GM21390 (cell line): Measurements from ENCODE around the gene ADI1.

Source experiments
- ATAC-seq: cut with Tn5 transposase; IDR thresholded peaks from one replicate; pipeline ENCODE4 v1.9.1; 2021; ENCODE audit not compliant: unreplicated experiment

ADI1 gene

DNA sequence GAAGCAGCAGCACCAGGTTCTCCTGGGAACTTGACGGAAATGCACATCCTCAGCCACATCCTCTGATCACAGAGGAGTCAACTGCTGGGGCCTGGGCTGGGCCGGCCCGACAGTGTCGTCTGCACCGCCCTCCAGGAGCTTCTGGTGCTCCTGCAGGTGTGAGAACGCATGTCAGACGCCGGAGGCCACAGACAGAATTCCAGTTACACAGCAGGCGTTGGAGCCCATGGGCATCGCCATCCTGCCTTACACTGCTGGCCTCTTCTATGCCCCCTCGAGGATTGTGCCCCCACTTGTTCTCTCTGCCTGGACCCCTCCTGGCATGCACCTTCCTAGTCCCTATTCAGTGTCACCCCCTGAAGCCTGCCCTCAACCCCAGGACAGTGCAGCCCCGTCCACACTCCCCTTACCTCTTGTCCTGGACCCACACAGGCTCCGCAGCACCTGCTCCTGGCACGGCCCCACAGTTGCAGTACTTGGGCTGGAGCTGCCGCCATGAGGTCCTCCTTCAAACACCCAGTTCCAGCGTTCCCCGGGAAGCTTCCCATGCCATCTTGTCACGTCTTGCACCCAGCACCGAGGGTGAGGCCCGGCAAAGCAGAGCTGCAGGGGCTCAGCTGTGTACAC, 37.5 kb downstream of the ADI1 start:
- no peak for ATAC-seq

DNA sequence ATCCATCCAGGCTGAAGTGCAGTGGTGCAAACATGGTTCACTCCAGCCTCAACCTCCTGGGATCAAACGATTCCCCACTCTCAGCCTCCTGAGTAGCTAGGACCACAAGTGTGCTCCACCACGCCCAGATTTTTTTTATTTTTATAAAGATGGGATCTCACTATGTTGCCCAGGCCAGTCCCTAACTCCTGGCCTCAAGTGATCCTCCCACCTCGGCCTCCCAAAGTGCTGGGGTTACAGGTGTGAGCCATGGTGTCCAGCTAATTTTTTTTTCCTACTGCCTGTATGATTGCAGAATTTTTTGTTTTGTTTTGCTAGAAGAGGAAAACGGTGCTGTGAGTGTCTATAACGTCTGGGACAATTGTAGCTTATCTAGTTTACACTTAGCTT, 38.3 kb downstream of the ADI1 start:
- ATAC-seq, result no peak

DNA sequence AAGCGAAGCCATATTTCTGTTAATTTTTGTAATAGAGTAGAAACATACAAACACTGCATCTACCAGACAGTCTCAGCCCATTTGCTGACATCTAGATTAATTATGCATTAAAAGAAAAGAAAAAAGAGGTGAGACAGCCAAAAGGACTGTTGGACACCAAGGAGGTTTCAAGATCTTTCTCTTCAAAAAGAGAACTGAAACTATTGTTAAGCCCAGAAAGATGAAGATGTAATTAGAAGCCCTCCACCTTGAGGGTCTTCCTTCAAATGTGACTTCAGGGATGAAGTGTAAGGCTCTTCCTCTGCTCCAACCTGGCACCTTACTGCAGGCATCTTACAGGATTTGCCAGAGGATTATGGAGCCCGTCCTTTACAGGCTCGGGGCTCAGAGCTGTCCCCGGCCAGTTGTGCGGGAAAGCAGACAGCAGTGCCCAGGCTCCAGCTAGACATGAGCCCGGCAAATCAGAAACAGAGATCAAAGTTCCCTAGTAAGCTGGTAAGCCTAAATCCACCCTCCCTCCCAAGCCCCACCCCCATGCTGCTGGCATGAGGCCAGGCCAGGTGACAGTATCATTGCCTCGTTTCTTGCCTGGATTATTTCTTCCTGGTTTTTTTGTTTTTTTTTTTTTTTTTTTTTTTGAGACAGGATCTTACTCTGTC, 38.9 kb downstream of the ADI1 start:
- peak; percentile 45 for ATAC-seq

DNA sequence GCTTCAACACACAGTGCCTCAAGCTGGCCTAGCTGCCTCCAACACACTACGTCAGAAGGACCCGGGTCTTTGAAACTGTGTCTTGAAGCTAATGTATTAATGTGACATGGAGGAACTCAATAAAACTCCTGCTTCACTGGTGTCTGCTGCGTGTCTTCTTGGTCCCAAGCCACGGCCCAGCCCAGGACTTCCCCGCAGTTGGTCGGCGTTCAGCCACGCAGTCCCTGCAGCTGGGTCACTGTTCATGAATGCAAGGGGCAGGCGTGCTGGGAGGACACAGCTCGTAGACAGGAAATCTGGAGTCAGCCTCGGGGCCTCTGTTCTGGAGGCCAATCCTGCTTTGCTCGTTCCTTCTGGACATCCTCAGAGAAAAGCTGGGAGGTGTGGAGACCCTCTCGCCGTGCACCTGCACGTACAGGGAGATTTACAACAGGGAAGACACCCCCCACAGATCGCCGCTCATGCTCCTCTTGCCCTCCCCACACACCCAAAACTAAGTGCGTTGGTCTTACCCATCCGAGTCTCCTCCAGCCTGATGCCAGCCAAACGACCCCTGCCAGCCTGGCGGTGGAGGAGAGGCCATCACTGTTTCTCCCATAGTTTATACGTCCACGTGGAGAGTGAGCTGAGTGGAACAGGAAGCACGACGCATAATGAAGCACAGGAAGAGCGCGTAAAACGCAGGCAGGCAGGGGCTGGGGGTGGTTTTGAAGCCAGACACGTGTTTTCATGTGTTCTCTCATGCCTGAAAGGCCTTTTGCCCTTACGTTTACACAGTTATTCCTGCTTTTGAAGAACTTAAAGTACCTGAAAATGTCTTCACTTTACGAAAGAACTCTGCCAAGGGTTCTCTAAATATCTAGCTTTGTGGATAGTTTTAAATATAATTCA, 39.7 kb downstream of the ADI1 start:
- ATAC-seq, result no peak

DNA sequence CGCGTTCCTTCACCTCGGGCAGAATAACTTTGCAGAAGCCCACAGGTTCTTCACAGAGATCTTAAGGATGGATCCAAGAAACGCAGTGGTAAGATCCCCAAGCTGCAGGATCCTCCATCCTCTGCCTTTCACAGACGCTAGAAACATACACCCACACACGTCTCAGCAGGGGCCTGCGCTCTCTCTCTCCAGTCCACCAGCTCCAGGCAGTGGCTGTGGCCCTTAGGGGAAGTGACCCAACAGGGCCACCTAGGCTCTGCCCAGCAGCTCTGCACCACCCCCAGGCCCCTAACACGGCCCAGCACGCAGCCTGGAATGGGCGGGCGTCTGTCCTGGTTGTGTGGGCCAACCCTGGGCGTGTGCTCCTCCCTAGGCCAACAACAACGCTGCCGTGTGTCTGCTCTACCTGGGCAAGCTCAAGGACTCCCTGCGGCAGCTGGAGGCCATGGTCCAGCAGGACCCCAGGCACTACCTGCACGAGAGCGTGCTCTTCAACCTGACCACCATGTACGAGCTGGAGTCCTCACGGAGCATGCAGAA, 40.4 kb downstream of the ADI1 start:
- ATAC-seq, result no peak

DNA sequence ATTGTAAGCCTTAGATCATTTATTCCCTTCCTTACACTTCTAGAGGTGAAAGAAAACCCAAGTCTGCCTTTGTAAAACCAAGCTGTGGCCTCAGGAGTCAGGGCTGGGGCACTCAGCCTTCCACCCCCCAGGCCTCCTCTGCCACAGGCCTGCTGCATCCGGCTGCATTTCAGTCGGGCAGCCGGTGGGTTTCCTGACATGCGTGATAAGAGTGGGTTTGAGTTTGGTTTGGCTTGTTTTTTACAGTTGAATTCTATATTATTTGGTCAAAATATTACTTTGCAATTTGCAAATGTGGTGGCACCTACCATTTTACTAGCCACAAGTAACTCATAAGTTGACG, 42.4 kb downstream of the ADI1 start:
- ATAC-seq, result no peak

DNA sequence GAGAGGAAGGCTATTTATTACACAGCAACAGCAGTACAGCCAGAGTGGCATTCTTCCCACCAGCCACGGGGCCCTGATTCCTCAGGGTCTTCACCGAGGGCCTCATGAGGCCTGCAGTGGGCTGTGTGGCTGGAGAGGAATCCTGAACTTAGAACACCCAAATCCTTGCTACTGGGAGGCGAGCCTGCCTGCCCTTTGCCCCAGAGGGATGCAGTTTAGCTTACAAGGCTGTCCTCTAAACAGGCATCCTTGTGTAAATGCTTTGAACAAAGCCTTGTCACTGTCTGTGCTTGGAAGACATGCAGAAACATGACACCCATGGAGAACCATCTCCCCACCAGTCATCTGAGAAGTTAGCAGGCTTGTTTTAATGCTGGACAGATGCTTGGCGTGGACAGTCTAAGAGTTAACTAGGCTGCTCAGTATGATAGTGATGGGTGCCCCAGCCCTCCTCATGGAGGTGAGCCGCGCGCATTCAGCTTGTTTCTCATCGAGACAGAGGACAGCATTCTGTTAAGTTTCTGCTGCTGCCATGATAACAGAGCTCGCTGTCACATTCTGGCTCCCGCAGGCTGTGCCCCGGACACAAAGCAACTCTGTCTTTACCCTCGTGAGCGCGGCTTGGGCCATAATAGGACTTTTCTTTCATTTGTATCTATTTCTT, 42.9 kb downstream of the ADI1 start:
- no peak for ATAC-seq

DNA sequence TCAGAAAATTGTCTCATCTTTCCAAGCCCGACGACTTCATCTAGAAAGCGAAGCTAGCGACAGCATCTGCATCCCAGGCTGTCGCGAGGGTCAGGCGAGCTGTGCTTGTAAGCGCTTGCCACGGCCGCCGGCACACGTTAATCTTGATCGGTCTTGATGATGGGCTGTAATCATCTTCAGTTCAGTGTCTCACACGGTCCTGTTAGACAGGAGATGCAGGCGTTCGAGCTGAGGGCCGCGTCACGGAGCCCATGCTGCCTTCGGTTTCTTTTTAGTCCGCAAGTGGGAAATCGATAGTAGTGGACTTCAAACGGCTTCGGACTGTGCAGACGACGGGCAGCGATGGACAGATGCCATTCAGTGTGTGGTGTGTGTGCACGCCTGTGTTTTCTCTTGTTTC, 43.6 kb downstream of the ADI1 start:
- no peak for ATAC-seq

DNA sequence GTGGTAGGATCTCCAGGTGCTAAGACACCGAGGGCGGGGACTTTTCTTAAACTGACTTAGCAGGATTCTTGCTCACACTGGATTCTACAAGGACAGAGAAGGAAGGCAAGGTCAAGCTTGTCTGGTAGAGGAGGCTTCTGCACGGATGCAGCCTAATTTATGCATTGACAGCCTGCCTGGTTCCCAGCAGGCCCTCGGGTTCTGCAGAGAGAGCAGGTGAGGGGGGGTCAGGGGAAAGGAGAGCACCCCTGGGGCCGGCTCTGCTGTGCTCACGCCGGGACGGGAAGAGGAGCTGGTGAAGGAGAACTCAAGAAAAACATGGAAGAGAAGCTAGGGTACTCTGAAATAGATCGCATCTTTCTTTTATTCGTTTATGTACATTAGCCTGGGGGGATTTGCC, 46.4 kb downstream of the ADI1 start:
- no peak for ATAC-seq

DNA sequence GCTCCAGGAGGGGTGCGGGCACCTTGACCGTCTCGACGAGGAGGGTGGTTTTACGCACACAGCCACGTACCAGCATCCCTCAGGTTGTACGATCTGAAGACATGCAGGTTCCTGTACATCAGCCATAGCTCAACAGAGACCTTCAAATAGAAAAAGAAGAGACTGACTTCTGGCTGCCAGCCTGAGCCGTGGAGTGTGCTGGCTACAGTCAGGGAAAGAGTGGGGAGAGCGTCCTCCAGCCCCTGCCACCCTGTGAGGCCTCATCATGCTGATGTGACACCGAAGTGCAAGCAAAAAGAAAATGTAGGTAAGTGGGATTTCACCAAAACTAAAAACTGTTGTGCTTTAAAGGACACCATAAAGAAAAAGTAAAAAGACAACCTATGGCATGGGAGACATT, 47.0 kb downstream of the ADI1 start:
- ATAC-seq, result no peak

DNA sequence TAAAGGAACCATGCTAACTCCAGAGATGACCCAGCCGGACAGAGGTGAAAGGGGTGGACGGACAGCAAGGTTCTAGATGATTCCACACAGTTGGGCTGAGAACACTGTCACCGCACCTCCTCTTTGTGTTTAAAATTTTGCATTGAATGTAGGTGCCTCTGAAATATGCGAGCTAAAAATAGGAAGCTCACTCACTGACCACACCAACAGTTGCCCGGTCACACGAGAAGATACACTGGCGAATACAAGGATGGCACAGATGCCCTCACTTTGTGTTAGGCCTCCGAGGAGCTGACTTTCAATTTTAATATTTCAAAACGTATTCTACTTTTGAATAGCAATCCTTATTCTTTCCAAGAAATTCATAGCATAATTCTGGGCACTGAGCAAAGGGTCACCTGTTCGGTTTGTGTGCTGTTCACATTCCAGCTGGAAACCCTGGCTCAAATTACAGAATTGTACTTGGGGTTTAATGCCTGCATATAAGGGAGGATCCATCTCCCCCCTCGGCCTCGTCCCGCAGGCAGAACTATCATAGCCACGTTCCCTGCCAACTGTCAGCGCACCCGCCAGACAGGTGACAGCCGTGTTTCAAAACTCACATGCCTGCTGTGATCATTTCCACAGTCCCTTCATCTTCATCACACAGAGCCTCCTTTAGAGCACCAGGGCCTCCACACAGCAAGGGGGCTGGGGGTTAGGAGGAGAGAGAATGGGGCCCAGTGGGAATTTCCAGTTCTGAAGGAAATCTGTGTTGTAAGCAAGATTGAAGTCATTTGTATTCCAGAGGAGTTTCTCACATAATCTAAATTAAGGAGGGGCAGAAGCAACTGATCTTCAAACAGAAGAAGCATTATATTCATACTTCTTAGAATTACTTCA, 48.2 kb downstream of the ADI1 start:
- ATAC-seq, result no peak

DNA sequence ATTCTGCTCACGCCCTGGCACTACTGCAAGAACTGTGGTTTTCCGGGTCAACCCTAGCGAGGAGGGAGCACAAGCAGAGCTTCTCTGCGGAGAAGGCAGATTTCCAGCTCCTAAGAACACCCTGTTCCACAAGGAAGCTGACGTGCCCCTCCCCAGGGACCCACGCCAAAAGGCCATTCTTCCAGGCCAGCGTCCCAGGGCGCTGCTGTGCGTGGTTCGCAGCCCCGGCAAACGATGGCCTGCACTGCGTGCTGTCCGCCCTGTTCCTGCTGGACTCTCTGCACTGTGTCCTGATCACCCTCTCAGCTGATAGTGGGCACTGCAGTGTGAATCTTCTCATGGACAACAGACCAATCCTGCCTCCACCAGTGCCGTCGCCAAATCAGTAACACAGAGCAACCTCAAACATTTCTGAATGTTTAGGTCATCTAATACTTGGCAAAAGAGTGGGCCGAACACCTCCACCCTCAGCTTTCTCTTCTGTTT, 49.1 kb downstream of the ADI1 start:
- ATAC-seq, result no peak

DNA sequence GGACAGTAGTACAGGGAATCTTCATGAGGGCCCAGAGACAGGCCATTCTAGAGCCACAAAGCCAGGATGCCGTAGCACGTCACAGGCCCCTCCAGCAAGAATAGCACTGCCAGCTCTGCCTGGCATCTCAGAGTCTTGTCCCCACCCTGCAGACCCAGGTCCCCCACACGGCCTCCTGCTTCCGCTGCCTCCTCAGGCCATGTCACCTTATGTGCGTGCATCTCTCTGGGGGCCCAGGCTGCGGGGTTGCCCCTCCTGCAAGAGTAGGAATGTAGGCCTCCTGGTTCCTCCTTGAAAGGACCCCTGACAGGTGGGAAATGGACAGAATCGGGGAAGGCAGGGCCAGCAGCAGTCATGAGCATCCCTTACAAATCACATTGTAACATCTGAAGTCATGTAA, 49.8 kb downstream of the ADI1 start:
- ATAC-seq, result no peak

DNA sequence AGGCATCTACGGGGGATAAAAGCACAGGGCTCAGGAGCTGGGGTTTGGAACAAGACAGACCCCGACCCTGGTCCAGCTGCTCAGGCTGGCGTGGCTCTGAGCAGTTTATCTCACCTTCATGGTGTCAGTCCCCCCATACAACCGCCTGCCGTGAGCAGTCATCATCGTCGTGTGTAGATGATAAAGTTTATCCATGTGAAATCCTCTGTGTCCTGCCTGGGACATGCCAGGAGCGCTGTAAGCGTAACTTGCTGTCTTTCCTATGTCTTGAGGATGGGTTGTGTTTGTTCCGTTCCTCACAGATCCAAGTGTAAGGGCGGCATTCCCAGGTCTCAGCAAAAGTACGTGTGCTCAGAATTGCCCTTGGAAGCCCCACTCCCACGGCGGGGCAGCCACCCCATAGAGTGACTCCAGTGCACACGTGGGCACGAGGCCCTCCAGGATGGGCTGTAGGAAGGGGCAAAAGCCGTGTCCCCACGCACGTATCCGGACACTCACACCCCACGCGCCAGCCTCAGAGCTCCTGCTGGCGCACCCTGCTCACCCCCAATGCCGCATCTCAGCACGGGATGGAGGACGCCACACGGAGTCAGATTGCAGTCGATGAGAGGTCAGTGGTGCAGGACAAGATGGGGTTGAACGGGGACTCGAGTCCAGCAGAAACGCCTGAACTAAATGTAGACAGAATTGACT, 50.9 kb downstream of the ADI1 start:
- no peak for ATAC-seq

DNA sequence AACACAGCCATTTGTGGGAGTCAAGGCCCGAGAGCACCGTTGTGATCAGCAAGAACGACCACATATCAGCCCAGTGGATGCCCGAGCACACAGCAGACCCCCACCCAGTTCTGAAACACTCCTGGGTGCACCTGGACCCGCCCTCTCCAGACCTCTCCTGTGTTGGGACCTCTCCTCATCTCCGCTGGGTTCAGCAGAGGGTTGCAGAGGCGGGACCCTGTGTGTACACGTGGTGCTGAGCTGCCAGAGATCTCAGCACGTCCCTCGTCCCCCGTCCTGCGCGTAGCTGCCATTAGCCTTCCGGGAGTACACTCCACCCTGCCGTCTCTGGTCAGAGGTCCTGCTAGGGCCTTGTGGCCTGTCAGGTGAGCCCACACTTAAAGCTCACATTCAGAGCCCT, 51.7 kb downstream of the ADI1 start:
- no peak for ATAC-seq

DNA sequence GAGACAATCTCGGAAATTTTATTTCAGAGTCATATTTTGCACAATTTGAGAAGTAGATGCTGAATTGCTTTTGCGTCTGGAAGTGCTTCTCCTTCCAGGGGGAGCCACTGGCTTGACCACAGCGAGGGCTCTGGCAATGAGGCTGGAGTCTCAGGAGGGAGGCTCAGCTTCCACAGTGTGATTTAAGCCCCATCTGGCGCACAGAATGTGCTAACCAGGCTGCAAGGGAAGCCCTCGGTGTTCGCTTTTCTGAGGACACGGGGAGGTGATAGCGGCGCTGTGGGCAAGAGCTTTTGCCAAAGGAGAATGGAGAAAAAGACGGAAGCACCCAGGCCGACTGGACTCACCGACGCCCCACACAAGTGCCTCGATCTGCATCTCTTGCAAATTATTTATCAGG, 52.4 kb downstream of the ADI1 start:
- ATAC-seq, result no peak

DNA sequence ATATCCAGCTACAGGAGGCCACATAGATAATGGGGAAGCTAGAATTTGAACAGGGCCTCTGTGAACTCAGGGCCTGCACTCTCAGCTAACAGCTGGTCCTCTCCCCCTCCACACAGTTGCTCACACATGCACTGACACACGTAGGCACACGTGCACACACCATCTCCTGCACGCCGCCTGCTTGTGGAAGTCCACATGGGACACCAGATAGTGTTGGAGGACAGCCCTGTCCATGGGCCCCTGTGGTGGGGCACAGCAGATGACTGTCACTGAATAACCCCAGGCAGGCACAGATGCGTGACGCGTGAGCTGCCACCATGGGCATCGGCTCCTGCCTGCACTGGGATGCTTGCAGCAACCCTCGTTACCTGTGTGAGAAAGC, 52.9 kb downstream of the ADI1 start:
- ATAC-seq, result no peak

DNA sequence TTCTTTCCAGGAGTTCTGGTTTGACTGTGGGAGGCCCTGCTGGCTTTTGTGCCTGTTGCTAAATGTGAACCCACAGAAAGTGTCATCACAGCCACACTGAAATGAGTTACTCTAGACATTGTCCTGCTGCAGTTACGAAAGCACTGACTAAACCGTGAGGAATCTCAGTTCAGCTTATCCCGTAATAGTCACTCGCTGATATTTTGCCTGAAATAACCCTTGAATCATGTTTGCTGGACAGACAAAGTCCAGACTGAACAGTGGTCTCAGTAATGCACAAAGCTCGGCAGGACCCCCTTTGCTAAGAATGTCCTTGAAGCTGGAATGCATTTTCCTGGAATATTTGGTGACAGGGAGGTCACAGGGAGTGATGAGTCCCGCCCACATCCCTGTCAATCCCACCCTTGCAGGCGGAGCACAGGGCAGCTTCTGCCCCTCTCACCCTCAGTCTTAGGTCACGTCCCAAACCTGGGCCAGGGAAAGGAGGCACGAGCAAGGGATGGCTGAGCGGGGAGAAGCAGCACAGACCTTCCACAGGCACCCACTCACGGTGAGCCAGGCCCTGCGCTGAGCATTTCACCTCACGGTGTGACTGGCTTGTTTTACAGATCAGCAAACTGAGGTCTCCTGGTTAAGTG, 53.4 kb downstream of the ADI1 start:
- ATAC-seq, result no peak

DNA sequence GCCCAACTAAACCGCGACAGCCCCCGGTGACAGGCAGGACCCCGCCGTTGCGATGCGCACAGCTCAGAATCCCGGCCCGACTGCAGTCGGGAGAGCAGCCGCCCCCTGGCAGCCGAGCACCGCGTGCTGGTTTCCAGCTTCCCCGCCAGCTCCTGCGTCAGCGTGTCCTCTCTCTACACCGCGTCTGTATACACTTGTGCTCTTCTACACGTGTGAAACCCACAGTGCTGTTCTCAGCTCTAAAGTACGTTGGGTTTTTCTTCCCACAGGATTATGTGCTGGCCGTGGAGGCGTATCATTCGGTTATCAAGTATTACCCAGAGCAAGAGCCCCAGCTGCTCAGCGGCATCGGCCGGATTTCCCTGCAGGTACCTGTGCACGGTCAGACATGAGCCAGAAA, 54.0 kb downstream of the ADI1 start:
- ATAC-seq, result no peak
